Medulla oblongata (tissue), 1 donor: ENCODE measurements around the gene ZNF74.
"Not testable (repeated sequence)": the region's sequence is repeated elsewhere in the genome, so short reads cannot be mapped to it uniquely, and the experiment has no call there.

Experiments used
- DNase-seq: peaks from one replicate; pipeline ENCODE4 v3.0.0-alpha.2; 2015; ENCODE audit errors: extremely low spot score

Gene ZNF74

DNA sequence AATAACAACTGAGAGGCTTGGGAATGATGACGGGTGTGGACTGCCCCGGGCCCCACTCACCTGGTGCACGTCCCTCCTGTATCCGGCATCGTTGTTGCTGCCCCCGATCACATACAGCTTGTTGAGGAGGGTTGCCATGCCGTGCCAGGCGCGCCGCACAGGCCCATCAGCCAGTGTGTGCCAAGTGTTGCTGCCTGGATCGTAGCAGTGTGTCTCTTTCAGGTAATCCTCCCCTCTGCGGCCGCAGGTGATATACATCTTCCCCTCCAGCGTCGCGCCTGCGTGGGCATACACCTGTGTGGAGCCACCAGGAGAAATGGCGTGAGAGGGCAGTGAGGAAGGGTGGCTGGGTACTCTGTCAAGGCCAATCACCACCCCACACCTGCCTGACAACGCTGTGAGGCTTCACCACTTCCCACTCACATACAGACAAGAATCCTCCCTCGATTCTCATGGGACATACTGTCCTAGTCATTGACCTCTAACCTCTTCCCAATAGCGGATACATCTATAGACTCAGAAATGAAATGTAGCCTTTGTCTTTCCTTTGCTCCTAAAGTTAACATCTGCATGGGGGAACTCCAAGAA, 52.5 kb downstream of the ZNF74 start:
- no peak for DNase-seq

DNA sequence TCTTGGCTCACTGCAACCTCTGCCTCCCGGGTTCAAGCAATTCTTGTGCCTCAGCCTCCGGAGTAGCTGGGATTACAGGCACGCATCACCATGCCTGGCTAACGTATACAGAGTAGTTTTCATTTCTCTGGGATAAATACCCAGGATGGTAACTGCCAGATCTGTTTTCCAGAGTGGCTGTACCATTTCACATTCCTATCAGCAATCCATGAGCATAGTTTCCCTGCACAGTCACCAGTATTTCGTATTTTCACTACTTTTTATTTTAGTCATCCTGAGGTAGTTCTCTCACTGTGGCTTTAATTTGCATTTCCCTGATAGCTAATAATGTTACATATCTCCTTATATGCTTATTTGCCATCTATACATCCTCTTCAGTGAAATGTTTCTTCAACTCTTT, 54.7 kb downstream of the ZNF74 start:
- no peak for DNase-seq

DNA sequence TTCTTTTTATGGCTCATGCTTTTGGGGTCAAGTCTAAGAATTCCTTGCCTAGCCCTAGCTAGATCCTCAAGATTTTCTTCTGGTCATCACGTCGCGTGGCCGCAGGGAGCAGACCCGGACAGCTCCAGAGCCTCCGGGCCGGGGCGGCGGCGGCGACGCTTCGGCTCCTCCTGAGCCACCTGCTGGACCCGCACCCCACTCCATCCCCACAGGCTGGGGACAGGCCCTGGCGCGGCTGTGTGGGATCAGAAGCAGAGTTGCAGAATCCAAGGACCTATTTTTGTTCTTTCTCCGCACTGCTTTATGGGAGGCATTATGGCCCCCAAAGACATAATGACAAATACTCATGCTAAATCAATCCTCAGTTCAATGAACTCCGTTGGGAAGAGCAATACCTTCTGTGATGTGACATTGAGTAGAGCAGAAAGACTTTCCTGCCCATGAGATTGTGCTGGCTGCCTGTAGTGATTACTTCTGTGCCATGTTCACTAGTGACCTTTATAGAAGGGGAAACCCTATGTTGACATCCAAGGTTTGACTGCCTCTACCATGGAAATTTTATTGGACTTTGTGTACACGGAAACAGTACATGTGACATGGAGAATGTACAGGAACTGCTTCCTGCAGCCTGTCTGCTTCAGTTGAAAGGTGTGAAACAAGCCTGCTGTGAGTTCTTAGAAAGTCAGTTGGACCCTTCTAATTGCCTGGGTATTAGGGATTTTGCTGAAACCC, 56.0 kb downstream of the ZNF74 start:
- DNase-seq: no peak

DNA sequence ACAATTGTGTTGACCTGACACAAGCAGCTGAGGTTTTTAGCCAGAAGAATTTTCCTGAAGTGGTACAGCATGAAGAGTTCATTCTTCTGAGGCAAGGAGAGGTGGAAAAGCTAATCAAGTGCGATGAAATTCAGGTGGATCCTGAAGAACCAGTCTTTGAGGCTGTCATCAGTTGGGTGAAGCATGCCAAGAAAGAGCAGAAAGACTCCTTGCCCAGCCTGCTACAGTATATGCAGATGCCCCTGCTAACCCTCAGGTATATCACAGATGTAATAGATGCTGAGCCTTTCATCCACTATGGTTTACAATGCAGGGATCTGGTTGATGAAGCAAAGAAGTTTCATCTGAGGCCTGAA, 56.6 kb downstream of the ZNF74 start:
- no peak for DNase-seq

DNA sequence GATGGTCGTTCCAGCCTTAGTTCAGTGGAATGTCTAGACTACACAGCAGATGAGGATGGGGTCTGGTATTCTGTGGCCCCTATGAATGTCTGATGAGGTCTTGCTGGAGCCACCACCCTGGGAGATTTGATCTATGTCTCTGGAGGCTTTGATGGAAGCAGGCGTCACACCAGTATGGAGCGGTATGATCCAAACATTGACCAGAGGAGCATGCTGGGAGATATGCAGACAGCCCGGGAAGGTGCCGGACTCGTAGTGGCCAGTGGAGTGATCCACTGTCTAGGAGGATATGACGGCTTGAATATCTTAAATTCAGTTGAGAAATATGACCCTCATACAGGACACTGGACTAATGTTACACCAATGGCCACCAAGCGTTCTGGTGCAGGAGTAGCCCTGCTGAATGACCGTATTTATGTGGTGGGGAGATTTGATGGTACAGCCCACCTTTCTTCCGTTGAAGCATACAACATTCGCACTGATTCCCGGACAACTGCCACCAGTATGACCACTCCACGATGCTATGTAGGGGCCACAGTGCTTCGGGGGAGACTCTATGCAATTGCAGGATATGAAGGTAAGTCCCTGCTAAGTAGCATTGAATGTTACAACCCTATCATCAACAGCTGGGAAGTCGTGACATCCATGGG, 57.3 kb downstream of the ZNF74 start:
- not testable (repeated sequence) for DNase-seq

DNA sequence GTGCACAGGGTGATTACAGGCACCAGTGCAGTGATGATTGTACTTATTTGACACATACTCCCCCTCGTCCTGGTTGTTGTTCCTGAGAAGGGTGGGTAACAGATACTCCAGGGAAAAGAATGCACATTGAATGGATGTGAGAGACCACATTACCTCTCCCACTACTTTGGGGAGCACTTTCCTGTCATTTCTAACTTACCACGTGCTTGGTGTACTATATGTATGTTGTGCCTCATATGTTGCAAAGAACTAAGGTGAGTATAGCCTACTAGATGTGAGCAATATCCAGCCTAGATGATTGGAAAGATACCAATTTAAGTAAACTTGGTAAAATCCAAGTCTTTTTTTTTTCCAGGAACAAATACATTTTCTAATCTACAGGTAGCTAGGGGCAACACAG, 58.0 kb downstream of the ZNF74 start:
- no peak for DNase-seq

DNA sequence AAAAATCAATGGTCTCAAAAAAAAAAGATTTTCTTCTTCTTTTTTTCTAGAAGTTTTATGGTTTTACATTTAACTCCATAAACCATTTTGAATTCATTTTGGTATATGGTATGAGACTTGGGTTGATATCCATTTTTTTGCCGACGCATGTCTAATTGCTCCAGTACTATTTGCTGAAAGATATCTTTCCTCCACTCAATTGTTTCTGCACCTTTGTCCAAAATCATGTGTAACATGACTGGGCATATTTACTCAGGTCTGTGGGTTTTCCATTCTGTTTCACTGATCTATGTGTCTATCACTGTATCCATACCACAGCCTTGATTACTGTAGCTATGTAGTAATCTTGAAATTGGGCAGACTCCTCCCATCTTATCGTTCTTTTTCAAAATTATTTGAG, 59.3 kb downstream of the ZNF74 start:
- no peak for DNase-seq

DNA sequence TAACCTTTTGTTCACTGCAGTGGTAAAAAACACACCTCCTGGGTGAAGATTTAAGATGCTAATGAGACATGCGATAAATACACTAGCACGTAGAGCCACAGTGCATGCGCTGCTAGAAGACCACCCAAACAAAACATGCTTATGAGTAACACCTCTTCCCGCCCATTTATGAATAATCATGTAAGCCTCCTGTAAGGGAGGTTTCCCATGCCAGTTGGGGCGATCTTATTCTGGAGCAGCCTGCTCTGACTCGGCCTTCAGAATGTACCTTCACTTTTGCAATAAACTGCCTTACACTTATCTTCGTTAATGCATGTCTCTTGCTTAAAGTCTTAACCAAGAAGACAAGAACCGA, 61.7 kb downstream of the ZNF74 start:
- no peak for DNase-seq

DNA sequence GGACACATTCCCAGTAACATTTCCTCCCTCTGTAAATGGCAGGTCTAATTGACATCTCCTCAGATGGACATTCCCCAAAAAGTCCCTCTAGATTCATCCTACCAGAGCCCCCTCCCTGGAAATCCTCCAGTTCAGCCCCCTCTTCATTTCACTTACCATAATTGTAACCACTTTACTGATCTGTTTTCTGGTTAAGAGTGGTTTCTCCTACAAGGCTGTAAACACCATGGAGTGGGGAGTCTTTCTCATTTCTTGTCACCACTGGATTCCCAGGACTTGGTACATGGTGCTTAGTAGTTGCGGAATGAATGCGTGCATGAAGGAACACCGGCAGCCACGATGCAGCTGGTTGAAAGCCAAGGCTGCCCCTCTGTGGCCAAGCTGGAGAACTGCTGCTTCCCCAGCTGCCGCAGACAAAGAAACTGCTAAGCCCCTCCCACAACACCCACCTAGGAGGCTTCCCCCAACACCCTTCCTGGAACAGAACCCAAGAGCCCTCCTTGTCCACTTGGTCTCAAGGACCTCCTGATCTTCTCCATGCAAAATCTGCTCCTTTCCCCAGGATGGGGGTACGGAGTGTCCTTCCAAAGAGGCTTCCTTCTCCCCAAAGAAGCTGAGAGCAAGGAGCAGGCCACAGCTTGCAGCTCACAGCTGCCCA, 62.2 kb downstream of the ZNF74 start:
- DNase-seq: peak; percentile 71

DNA sequence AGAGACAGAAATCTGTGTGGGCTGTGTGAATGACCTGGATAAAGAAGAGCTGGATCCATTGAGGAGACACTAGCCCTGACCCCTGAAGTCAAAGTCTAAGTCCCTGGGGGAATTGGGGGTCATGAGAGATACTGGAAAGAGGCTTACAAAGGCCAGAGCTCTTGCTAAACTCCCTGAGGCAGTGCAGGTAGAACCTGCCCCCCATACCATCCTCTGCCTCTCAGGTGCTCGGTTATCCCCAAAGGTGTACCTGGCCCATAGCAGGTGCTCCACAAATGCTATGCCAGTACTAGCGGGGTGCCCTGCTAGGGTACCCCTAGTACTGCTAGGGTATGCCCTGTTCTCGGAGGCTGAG, 62.7 kb downstream of the ZNF74 start:
- no peak for DNase-seq

DNA sequence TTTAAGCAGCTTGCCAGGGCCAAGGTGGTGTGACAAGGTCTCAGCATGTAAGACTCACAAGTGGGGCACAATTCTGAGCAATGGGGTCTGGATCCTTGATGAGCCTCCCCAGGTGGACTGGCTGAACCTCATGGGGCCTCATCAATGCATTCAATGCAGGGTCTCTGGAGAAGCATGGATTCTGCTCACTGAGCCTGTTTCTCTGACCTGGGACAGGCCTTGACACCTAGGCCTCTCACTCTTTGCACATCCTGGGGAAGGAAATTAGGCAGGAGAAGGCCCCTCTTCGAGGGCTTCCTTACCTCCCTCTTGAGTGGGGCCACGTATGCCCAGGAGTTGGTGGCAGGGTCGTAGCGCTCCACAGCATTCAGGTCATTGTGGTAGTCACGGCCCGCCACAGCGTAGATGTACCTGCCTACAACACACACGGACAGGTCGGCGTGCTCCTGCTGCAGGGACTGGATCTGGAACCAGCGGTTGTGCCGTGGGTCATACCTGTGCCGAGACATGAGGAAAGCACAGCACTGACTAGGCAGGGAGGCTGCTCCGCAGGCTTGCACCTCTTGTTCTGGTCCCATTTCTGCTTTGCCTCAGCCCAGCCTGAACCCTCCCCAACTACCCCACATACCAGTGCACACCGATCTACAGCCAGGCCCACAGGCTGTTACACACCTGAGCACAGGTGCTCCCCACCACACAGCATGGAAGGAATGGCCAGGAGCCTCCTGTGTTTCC, 63.7 kb downstream of the ZNF74 start:
- DNase-seq: no peak
